GM23338 (cell line): ENCODE data around the gene CCDC38.

Source experiments
- EZH2 ChIP-seq: fragments of 200-600 bp; sonication (generic); IDR thresholded peaks from one replicate; pipeline ENCODE4 v1.8.0; 2017; ENCODE audit warnings: antibody characterized with exemption, mild to moderate bottlenecking, low read depth; ENCODE audit not compliant: unreplicated experiment
- POLR2AphosphoS5 ChIP-seq: IDR thresholded peaks from 2 replicates; pipeline ENCODE4 v1.6.1; 2016; ENCODE audit warnings: antibody characterized with exemption, low read depth
- TF ChIP-seq, protein P1 (sequence below), 2 experiments: fragments of 200-600 bp in 1 of 2; sonication (generic) in 1 of 2; conservative IDR thresholded peaks; 2 replicates each; pipeline versions ENCODE4 v1.5.1 to v1.6.1; 2016 to 2017; ENCODE audit warnings: antibody characterized with exemption in 2 of 2, low read depth in 2 of 2, mild to moderate bottlenecking in 2 of 2, moderate library complexity in 1 of 2
- TF ChIP-seq, protein P2 (sequence below): IDR thresholded peaks from one replicate; pipeline ENCODE4 v1.6.1; 2018; ENCODE audit warnings: antibody characterized with exemption; ENCODE audit not compliant: unreplicated experiment

DNA sequence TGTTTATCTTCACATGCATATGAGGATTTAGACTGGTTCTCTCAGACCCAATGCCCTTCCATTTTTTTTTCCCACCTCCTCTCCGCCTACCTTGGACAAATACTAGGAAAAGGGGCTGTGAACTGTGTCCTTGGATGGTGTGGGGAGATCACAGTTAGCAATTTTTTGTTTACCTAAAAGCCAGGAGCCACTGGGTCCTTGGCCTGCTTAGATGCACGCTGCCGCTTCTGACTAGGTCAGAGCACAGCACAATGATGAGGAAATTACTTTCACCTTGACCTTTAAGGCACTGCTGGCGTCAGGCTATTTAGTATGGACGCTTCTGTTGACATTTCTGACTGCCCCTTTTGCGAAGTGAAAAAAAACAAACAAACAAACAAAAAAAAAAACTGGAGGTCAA is 1.9 kb downstream of the CCDC38 start:
- TF ChIP-seq POLR2AphosphoS5 (no peak), EZH2 (no peak)
- TF ChIP-seq, protein P1, sequence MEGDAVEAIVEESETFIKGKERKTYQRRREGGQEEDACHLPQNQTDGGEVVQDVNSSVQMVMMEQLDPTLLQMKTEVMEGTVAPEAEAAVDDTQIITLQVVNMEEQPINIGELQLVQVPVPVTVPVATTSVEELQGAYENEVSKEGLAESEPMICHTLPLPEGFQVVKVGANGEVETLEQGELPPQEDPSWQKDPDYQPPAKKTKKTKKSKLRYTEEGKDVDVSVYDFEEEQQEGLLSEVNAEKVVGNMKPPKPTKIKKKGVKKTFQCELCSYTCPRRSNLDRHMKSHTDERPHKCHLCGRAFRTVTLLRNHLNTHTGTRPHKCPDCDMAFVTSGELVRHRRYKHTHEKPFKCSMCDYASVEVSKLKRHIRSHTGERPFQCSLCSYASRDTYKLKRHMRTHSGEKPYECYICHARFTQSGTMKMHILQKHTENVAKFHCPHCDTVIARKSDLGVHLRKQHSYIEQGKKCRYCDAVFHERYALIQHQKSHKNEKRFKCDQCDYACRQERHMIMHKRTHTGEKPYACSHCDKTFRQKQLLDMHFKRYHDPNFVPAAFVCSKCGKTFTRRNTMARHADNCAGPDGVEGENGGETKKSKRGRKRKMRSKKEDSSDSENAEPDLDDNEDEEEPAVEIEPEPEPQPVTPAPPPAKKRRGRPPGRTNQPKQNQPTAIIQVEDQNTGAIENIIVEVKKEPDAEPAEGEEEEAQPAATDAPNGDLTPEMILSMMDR (conservative IDR thresholded peaks at IDR 0.05; ENCODE audit: low read depth in 2 of 2) = no peak
- TF ChIP-seq, protein P2, sequence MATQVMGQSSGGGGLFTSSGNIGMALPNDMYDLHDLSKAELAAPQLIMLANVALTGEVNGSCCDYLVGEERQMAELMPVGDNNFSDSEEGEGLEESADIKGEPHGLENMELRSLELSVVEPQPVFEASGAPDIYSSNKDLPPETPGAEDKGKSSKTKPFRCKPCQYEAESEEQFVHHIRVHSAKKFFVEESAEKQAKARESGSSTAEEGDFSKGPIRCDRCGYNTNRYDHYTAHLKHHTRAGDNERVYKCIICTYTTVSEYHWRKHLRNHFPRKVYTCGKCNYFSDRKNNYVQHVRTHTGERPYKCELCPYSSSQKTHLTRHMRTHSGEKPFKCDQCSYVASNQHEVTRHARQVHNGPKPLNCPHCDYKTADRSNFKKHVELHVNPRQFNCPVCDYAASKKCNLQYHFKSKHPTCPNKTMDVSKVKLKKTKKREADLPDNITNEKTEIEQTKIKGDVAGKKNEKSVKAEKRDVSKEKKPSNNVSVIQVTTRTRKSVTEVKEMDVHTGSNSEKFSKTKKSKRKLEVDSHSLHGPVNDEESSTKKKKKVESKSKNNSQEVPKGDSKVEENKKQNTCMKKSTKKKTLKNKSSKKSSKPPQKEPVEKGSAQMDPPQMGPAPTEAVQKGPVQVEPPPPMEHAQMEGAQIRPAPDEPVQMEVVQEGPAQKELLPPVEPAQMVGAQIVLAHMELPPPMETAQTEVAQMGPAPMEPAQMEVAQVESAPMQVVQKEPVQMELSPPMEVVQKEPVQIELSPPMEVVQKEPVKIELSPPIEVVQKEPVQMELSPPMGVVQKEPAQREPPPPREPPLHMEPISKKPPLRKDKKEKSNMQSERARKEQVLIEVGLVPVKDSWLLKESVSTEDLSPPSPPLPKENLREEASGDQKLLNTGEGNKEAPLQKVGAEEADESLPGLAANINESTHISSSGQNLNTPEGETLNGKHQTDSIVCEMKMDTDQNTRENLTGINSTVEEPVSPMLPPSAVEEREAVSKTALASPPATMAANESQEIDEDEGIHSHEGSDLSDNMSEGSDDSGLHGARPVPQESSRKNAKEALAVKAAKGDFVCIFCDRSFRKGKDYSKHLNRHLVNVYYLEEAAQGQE = no peak
